ENCODE measurements around the gene ZNF652.

Gene ZNF652

GRCh38 chr17:49337884-49338283 is 24.2 kb downstream of the ZNF652 start:
- H3K4me1 ChIP-seq (ENCODE audit: control insufficient read depth, insufficient read depth, low read length), result no peaks in the 10 kb centered on the region
- no peaks in the 10 kb centered on the region for H3K27me3 ChIP-seq (ENCODE audit: control insufficient read depth, insufficient read depth, low read length)
- no peak overlapping the region for H3K27ac ChIP-seq (ENCODE audit: low read depth, low read length)
- no peak overlapping the region for H3K9ac ChIP-seq (ENCODE audit: low read depth, low read length)
- H3K36me3 ChIP-seq (ENCODE audit: control insufficient read depth, insufficient read depth, low read length), result no peaks in the 10 kb centered on the region
- no peaks in the 10 kb centered on the region for H3K9me3 ChIP-seq (ENCODE audit: control insufficient read depth, insufficient read depth, low read length)
- no peak overlapping the region for H3K4me3 ChIP-seq (ENCODE audit: low read depth, low read length)

GRCh38 chr17:49334744-49335512 is 27.1 kb downstream of the ZNF652 start:
- peaks cover under 1% of the 10 kb centered on the region; the same call in 1 of the 2 replicates for H3K4me1 ChIP-seq (ENCODE audit: control insufficient read depth, insufficient read depth, low read length)
- no peaks in the 10 kb centered on the region for H3K9me3 ChIP-seq (ENCODE audit: control insufficient read depth, insufficient read depth, low read length)
- no peak overlapping the region for H3K27ac ChIP-seq (ENCODE audit: low read depth, low read length)
- H3K27me3 ChIP-seq (ENCODE audit: control insufficient read depth, insufficient read depth, low read length), result no peaks in the 10 kb centered on the region
- no peak overlapping the region for H3K4me3 ChIP-seq (ENCODE audit: low read depth, low read length)
- no peak overlapping the region for H3K9ac ChIP-seq (ENCODE audit: low read depth, low read length)
- no peaks in the 10 kb centered on the region for H3K36me3 ChIP-seq (ENCODE audit: control insufficient read depth, insufficient read depth, low read length)

- Histone ChIP-seq H3K27me3 (ENCODE audit: control insufficient read depth, insufficient read depth, low read length) (no peaks in the 10 kb centered on the region), H3K36me3 (ENCODE audit: control insufficient read depth, insufficient read depth, low read length) (no peaks in the 10 kb centered on the region), H3K9ac (ENCODE audit: low read depth, low read length) (no peak overlapping the region), H3K4me1 (ENCODE audit: control insufficient read depth, insufficient read depth, low read length) (peaks cover 11% of the 10 kb centered on the region), H3K27ac (ENCODE audit: low read depth, low read length) (no peak overlapping the region), H3K9me3 (ENCODE audit: control insufficient read depth, insufficient read depth, low read length) (no peaks in the 10 kb centered on the region), H3K4me3 (ENCODE audit: low read depth, low read length) (no peak overlapping the region)
Observed at GRCh38 chr17:49333804-49334203, 28.2 kb downstream of the ZNF652 start.

DNA sequence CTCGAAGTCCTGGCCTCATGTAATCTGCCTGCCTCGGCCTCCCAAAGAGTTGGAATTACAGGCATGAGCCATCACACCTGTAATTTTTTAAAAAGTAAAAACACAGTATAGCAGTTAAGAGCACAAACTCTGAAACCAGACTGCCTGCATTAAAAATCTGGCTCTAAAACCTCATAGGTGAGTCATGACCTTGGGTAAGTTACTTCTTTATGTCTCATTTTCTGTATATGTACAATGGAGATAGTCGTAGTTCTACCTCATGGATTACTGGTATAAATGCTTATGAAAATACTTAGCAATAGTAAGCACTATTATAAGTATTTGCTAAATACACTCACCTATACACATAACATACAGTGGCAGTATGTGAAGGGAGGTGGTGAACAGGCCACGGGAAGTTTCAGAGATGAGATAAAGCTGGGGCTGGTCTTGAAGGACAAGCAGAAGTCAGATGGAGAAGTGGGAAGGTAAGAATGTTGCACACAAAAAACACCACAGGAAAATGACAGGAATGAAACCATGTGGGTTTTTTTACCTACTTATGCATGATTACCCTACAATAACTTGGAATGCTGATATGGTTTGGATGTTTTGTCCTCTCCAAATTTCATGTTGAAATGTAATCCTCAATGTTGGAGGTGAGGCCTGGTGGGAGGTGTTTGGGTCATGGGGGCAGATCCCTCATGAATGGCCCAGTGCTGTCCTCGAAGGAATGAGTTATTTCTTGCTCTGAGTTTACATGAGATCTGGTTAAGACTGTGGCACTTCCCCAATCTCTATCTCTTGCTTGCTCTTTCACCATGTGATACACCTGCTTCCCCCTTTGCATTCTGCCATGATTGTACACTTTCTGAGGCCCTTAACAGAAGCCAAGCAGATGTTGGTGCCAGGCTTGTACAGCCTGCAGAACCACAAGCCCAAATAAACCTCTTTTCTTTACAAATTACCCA is 33.9 kb downstream of the ZNF652 start:
- Histone ChIP-seq H3K27ac (ENCODE audit: low read depth, low read length) (no peak overlapping the region), H3K4me3 (ENCODE audit: low read depth, low read length) (no peak overlapping the region), H3K36me3 (ENCODE audit: control insufficient read depth, insufficient read depth, low read length) (no peaks in the 10 kb centered on the region), H3K27me3 (ENCODE audit: control insufficient read depth, insufficient read depth, low read length) (no peaks in the 10 kb centered on the region), H3K4me1 (ENCODE audit: control insufficient read depth, insufficient read depth, low read length) (peaks cover 14% of the 10 kb centered on the region), H3K9me3 (ENCODE audit: control insufficient read depth, insufficient read depth, low read length) (no peaks in the 10 kb centered on the region), H3K9ac (ENCODE audit: low read depth, low read length) (no peak overlapping the region; the same call in 1 of the 2 replicates)

- H3K36me3 ChIP-seq (ENCODE audit: control insufficient read depth, insufficient read depth, low read length), result no peaks in the 10 kb centered on the region
- no peak overlapping the region for H3K27ac ChIP-seq (ENCODE audit: low read depth, low read length)
- H3K9me3 ChIP-seq (ENCODE audit: control insufficient read depth, insufficient read depth, low read length), result no peaks in the 10 kb centered on the region
- H3K27me3 ChIP-seq (ENCODE audit: control insufficient read depth, insufficient read depth, low read length), result no peaks in the 10 kb centered on the region
- no peak overlapping the region for H3K9ac ChIP-seq (ENCODE audit: low read depth, low read length)
- no peak overlapping the region for H3K4me3 ChIP-seq (ENCODE audit: low read depth, low read length)
- peaks cover 14% of the 10 kb centered on the region for H3K4me1 ChIP-seq (ENCODE audit: control insufficient read depth, insufficient read depth, low read length)
Observed at GRCh38 chr17:49325980-49326379, 36.1 kb downstream of the ZNF652 start.

DNA sequence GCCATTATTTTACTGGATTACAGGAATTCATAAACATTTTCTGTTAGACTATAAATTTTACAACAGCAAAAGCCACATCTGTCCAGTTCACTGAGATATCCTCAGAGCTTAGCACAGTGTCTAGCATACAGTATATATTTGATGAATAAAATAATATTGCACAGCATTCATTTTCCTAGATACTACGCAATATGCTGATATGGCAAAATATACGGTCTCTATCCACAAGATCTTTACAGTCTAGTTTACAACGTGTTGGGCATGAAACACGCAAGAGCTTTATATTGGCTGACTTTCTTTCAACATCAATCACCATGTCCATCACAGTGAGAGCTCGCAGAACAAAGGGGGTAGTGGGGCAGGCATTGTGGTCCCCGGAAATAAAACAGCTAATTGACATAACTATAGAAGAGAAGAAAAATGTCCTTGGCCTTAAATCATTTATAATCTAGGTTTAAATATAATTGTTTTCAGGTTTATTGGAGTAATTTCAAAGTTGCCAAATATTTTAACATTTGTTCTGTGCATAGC is 43.5 kb downstream of the ZNF652 start:
- Histone ChIP-seq H3K9ac (ENCODE audit: low read depth, low read length) (no peak overlapping the region), H3K4me1 (ENCODE audit: control insufficient read depth, insufficient read depth, low read length) (no peaks in the 10 kb centered on the region; the same call in 1 of the 2 replicates), H3K9me3 (ENCODE audit: control insufficient read depth, insufficient read depth, low read length) (no peaks in the 10 kb centered on the region), H3K36me3 (ENCODE audit: control insufficient read depth, insufficient read depth, low read length) (peaks cover 10% of the 10 kb centered on the region), H3K27ac (ENCODE audit: low read depth, low read length) (no peak overlapping the region), H3K4me3 (ENCODE audit: low read depth, low read length) (no peak overlapping the region), H3K27me3 (ENCODE audit: control insufficient read depth, insufficient read depth, low read length) (no peaks in the 10 kb centered on the region)

DNA sequence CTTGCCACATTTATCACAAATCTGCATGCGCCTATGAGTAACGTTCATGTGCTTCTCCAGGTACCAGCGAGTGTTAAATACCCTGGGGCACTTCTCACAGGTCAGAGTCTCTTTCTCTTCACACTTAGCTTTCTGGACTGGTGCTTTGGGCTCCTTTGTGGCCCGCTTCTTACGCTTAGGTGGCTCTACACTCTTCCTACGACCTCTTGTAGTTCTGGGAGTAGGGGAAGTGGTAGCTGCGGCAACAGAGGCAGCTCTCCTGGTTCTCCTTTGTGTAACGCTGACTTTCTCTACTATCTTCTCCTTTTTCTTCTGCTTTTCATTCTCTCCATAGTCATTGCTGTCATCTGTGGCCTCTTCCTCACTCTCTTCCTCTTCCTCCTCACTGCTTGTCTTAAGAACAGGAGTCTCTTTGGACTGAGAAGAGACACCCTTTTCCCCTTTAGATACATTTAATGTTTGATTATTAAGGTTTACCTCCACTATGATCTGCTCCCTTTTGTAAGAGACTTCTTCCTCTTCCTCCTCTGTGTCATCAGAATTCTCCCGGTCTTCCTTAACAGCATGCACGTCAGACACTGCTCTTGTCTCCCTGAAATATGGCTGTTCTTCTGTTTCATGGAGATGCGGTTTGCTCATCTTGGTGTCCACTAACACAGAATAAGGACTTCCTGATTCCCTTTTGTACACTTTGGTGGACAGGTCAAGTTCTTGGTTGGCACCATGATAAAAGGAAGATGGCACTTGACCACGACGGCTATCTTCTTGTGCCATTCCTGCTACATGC is 45.0 kb downstream of the ZNF652 start:
- H3K27me3 ChIP-seq (ENCODE audit: control insufficient read depth, insufficient read depth, low read length), result no peaks in the 10 kb centered on the region
- no peaks in the 10 kb centered on the region; the same call in 1 of the 2 replicates for H3K4me1 ChIP-seq (ENCODE audit: control insufficient read depth, insufficient read depth, low read length)
- H3K36me3 ChIP-seq (ENCODE audit: control insufficient read depth, insufficient read depth, low read length), result peaks cover 17% of the 10 kb centered on the region
- H3K9ac ChIP-seq (ENCODE audit: low read depth, low read length), result no peak overlapping the region
- no peaks in the 10 kb centered on the region for H3K9me3 ChIP-seq (ENCODE audit: control insufficient read depth, insufficient read depth, low read length)
- no peak overlapping the region for H3K4me3 ChIP-seq (ENCODE audit: low read depth, low read length)
- H3K27ac ChIP-seq (ENCODE audit: low read depth, low read length), result no peak overlapping the region

GRCh38 chr17:49316258-49316570 is 45.8 kb downstream of the ZNF652 start:
- no peak overlapping the region for H3K9ac ChIP-seq (ENCODE audit: low read depth, low read length)
- H3K4me3 ChIP-seq (ENCODE audit: low read depth, low read length), result no peak overlapping the region
- H3K27me3 ChIP-seq (ENCODE audit: control insufficient read depth, insufficient read depth, low read length), result no peaks in the 10 kb centered on the region
- peaks cover 24% of the 10 kb centered on the region for H3K36me3 ChIP-seq (ENCODE audit: control insufficient read depth, insufficient read depth, low read length)
- no peaks in the 10 kb centered on the region; the same call in 1 of the 2 replicates for H3K4me1 ChIP-seq (ENCODE audit: control insufficient read depth, insufficient read depth, low read length)
- no peaks in the 10 kb centered on the region for H3K9me3 ChIP-seq (ENCODE audit: control insufficient read depth, insufficient read depth, low read length)
- peak overlapping the region; percentile 4 for H3K27ac ChIP-seq (ENCODE audit: low read depth, low read length)

- no peak overlapping the region for H3K9ac ChIP-seq (ENCODE audit: low read depth, low read length)
- H3K36me3 ChIP-seq (ENCODE audit: control insufficient read depth, insufficient read depth, low read length), result peaks cover 28% of the 10 kb centered on the region
- no peak overlapping the region for H3K4me3 ChIP-seq (ENCODE audit: low read depth, low read length)
- peak overlapping the region; percentile 4 for H3K27ac ChIP-seq (ENCODE audit: low read depth, low read length)
- H3K9me3 ChIP-seq (ENCODE audit: control insufficient read depth, insufficient read depth, low read length), result no peaks in the 10 kb centered on the region
- H3K27me3 ChIP-seq (ENCODE audit: control insufficient read depth, insufficient read depth, low read length), result no peaks in the 10 kb centered on the region
- no peaks in the 10 kb centered on the region; the same call in 1 of the 2 replicates for H3K4me1 ChIP-seq (ENCODE audit: control insufficient read depth, insufficient read depth, low read length)
Observed at GRCh38 chr17:49315551-49316257, 46.3 kb downstream of the ZNF652 start.

GRCh38 chr17:49312722-49313121 is 49.3 kb downstream of the ZNF652 start:
- Histone ChIP-seq H3K27ac (ENCODE audit: low read depth, low read length) (no peak overlapping the region), H3K36me3 (ENCODE audit: control insufficient read depth, insufficient read depth, low read length) (peaks cover 28% of the 10 kb centered on the region), H3K4me3 (ENCODE audit: low read depth, low read length) (no peak overlapping the region), H3K9me3 (ENCODE audit: control insufficient read depth, insufficient read depth, low read length) (no peaks in the 10 kb centered on the region), H3K9ac (ENCODE audit: low read depth, low read length) (no peak overlapping the region), H3K4me1 (ENCODE audit: control insufficient read depth, insufficient read depth, low read length) (no peaks in the 10 kb centered on the region; the same call in 1 of the 2 replicates), H3K27me3 (ENCODE audit: control insufficient read depth, insufficient read depth, low read length) (no peaks in the 10 kb centered on the region)
